C1 segment of cervical spinal cord (tissue), 14 donors: ENCODE data around the gene TTC34.

Source experiments
- DNase-seq, 14 donors: peaks; one replicate each; lab custom pipeline; 2025; lab: John Stamatoyannopoulos, UW

Gene TTC34

DNA sequence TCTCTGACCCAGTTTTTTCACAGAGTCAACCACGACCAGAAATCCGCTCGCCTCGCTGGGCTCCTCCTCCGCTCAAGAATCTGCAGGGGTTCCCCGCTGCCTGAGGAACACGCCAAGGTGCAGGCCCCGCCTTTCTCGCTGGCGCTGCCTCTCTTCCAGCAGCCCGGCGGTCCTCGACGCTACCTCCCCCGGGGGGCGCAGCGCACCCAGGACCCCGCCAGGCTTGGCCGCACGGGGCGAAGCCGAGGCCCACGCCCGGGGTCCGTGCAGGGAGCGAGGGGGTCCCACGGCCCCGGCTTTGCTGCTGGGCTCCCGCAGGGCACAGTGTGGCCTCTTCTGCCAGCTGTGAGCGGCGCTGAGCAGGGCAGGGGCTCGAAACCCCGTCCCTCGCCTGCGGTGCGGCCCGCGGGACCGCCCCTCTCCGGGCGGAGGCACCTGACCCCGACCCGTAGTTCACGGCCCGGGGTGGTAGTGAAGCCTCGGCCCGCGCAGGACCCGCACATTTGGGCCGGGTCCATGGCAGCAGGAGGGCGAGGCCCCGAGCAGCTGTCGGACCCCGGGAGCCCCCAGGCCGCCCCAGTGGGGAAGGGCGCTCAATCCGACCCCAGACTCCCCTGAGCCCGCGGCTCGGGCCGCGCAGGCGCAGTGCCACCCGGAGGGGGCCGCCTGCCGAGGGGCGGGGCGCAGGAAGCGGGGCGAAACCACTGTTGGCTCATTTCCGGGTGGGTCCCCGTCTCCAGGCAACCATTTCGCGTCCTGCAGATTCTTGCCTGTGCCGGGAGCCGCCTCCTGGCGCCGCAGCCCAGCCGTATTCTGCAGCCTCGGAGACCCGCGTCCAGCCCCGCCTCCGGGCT, 158.7 kb downstream of the TTC34 start:
- DNase-seq = peak in 13 of 14 donors; percentile 33 to 90 (median 74)

DNA sequence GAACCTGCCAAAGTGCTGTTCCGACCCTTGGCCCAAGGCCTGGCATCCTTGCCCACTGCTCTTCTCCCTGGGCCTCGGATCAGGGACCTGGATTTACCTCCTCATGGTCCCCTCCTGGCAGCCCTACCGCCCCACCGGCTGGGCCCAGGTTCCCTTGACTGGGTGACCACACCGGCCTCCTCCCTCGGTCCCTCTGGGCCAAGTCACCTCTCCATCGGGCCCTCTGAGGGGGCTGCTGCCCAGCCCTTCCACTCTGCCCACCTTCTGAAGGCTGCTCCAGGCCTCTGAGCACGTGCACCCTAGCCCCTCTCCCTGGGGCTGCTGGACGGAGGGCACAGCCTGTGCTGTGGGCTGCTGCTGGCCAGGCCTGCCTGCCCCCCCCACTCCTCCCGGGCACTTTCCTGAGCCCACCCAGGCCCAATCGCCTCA, 159.3 kb downstream of the TTC34 start:
- no peak for DNase-seq

DNA sequence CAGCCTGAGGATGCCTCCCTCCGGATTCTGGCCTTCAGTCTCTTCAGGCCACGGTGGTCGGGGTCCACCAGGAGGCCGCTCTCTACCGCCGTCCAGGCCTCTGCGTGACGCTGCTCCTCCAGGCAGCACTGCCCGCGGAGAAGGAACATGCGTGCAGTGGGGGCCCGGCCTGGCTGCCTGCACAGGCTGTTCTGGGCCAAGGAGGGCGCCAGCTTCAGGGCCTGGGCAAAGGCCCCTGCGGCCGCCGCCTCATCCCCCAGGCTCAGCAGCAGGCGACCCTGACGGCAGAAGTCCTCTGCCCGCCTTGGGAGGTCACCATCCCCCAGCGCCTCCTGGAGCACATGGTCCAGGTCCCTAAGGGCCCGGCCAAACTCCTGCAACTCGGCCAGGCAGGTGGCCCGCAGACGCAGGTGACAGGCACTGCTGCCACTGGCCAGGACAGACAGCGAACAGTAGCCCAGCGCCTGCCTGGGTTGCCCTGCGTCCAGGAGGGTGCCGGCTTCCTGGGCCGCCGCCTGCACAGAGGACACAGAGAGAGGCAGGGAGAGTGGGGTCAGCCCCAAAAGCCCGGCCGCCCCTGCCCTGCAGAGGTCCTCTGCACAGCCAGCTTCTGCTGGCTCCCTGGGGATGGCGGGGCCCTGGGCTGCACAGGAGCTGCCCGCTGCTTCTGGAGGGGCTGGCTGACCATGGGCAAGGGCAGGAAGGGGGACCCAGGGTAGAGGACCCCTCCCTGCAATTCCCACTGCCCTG, 159.9 kb downstream of the TTC34 start:
- peak in 1 of 14 donors; percentile 29 for DNase-seq

DNA sequence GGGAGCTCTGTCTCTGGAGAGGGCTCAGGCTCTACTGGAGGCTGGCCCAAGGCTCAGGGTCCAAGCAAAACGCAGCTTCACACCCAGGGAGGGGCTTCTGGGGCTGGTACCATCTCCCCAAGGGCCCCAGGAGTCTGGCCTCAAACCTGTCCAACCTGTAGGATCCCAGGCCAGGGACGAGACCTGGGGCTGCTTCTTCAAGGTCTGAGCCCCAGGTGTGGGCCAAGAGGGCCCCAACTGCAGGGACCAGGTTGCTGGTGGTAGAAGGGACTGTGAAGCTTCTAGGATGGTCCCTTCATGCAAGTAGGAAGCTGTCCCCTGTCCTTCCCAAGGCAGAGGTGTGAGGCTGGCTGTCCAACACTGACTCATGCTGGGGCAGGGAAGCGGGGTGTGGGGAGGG, 160.9 kb downstream of the TTC34 start:
- DNase-seq = no peak

DNA sequence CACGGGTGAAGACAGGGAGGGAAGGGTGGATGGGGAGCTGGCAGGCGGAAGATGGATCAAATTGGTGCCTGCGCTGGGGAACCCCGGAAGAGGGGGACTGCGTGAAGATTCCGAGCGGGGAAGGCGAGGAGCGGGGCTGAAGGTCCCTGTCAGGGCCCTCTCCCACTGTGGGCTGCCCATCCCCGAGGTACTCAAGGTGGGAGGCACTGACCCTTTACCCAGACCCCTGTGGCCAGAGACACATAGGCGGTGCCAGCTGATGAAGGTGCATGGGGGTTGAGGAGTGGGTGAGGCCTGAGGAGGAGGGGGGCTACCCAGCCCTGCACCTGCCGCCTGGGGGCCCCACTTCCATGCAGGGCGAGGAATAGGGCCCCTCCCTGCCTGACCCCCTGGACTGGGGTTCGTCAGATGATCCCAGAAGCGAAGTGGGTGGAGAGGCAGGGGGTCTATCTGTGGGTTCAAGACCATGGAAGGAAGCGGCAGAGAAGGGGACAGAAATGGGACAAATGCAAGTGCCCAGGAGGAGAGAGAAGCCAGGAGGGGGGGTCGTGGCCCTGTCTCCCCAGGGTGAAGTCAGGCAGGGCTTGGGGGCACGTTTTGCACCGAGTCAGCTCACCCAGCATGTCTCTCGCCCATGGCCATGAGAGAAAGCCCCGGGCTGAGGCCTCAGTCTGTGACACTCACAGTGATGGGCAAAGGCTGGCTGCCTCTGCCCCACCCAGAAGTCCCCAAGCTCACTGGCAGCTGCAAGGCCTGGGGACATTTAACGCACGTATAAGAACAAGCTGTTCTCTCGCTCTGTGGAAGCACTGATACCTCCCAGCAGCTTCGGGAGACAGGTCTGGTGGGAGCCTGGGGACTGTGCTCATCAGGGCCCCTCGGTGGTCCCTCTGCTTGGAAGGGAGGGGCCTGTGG, 161.6 kb downstream of the TTC34 start:
- DNase-seq = no peak

DNA sequence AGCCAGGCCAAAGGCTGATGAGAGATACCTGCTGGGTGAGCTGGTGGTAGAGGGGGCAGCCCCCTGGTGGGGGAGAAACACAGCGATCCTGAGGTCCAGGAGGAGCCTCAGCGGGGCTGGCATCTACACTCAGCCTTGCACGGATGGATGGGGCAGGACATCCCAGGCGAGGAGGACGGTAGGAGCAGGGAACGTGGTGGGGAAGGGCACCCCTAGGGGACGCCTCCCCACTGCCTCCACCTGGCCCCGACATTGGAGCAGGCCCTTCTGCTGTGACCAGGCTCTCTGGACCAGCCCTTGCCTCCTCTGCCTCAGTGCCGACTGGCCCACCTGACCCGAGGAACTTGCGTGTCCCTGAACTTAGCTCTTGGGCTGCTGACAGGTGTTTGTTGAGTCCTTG, 162.3 kb downstream of the TTC34 start:
- DNase-seq = no peak

DNA sequence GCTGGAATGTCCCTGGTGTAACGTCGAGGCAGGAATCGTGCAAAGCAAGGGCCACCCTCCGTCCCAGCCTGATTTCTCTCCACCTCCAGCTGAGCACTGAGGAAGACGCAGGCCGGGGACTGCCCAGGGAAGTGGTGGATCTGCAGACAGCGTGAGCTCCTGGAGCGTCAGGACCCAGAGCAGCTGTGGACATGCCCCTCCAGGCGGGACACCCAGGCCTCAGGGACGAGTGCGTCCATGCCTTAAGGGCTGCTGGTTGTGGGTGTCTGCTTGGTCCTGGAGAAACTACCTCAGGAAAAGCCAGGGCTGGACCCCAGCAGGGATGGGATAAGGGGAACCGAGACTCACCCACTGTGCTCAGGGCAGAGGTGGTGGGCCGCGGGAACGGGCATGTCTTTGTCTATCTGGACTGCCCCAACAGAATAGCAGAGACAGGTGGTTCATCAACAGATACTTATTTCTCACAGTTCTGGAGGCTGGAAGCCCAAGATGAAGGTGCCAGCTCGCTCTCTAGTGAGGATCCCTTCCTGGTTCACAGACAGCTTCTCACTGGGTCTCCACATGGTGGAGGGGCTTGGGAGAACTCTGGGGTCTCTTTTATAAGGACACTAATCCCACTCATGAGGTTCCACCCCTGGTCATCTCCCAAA, 162.9 kb downstream of the TTC34 start:
- no peak for DNase-seq

DNA sequence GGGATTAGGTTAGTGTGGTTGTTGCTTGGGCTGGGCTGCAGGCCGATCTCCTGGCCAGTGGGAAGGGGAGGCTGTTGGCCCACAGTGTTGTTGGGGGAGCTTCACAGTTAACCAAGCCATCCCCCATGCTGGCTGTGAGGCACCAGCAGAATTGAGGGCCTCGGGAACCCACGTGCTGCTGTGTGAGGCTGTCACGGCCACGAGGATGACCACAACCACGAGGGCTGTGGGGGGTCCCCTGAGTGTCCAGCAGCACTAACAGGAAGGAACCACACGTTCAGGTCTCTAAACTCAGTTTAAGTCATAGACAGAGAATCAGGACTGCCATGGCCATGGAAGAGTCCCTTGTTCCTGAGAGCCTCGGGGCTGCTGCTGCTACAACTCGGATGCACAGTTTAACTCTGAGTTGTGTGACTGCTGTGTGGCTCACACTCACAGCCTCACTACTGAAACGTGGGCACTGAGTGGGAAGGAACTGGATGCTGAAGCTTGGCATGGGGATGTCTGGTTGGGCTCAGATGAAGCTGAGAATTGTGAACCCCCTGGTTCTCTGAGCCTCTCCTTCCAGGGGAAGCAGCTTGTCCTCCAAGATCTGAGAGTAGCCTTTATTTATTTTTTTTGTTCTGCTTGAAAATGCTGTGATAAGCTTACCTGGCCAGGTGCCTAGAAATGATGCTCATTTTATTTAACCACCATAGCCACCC, 163.9 kb downstream of the TTC34 start:
- DNase-seq = no peak

DNA sequence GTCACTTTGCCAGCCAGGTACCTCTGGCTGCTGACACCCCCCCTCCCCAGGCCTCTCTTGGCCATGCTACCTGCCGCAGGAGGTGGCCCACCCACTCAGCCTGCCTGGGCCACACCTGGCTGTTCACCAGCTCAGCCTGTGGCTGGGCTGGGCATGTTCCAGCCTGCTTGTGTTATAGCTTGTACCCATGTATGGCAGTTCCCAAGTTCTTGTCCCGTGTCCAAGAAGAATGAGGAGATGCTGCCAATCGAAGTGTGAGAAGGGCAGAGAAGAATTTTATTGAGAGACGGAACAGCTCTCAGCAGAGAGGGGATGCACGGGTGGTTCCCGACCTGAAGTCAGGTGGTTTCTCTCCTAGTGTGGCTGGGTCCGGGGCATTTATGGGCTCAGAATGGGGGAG, 164.8 kb downstream of the TTC34 start:
- DNase-seq = no peak

DNA sequence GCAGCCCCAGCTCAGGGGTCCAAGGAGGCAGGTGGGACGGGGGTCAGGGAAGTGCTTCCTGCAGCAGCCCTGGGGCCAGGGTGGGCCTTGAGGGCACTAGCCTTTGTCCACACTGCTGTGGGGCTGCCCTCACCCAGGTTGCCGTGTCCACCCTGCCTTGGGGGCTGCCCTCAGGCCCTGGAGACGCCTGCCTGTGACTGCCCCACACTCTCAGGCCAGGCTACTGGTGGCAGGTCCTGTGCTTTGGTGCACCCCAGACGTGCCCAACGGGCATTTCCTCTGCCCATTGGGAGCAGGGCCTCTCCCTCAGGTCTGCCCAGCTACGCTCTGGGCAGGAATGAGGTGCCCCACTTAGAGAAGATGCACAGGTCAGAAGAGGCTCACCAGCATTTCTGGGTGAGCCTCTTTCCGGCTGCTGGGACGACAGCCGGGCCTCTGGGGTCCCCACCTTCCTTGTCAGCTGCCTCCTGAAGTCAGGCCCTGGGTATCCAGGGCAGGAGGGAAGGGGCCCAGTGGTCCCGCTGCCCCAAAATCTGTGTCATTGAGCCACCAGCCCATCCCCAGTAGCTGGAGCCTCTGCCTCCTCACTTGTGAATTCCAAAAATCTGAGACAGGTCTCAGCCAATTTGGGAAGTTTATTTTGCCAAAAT, 166.0 kb downstream of the TTC34 start:
- DNase-seq = no peak

DNA sequence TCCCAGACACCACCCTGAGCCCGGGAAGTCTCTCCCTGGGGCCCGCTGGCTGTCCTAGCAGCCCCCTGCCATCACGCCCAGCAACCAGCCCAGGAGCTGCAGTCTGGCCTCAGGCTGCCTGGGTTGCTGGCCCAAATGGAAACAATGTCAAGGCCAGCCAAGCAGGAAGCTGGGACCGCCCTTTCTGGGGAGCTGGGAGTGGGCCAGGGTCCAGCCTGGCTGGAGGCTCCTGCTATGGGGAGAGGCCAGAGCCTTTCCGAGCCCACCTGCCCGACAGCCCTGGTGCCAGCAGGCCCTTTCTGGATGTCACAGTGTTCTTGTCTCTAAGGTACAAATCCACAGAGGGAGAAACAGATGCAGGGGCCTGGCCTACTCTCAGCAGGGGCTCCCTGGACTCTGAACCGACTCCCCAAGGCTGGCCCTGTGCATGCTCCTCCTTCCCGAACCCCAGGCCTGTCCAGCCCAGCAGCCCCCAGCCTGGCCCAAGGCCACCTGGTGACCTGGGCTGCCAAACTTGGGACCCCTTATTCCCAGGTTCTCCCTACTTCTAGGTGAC, 167.5 kb downstream of the TTC34 start:
- peak in 2 of 14 donors; percentile 18 to 29 for DNase-seq

DNA sequence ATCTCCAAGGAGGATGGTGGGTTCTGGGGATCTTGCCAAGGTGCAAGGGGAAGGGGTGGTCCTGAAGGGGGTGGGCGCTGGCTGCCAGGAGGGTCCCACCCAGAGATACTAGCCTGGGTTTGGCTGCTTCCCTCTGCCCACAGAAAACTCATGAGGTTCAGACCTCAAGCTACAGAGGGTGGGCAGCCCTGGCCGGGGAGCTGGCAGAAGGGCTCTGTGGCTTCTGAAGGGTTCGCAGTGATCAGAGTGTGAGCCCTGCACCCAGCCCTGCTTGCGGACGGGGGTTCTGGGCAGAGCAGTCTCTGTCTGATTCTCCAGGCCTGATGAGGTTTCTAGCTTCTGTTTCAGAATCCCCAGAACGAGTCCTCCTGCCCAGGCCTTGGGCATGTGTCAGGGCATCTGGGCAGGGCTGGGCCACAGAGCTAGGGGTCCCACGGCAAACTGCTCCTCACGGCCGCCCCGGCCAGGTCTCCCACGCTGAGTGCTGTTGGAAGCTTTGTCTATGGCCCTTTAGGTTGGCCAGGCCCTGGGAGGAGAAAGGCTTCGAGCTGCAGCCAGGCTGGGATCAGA, 168.0 kb downstream of the TTC34 start:
- DNase-seq = no peak

DNA sequence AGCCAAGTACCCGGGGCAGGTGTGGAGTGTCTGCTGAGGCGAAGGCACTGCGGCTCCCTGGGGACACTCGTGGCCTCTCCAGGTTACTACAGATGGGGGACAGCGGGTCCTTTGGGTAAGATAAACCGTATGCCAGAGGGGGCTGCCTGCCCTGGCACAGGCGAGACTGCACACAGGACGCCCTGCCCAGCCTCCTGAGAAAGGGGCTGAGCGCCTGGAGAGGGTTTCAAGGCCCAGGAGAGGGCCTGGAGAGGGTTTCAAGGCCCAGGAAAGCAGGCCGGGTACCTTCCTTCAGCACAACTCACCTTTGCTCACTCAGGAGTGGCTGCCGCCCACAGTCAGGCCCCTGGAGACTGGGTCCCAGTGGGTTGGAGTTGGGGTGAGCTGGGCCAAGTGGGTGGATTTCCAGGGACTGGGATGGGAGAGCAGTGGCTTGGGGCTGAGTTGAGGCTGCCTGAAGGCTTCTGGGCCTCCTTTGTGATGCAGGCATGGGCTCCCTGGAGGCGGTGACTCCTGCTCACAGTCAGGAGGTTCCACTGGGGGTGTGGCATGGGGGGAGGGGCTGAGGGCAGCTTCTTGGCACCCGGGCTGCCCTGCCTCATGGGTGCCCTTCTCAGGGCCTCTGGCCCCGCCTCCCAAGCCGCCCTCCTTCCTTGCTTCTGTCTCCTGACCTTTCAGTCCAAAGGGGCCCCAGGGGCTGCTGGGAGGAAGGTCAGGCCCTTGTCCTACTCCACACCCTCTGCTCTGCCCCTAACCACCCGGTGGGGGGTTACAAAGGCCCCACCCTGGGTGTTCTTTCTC, 168.7 kb downstream of the TTC34 start, which contains the start of gene MMEL1:
MMEL1 (minus strand) TSS at position 456 of the 801 bp plus-strand sequence. CDS start 3,532 bp downstream, outside the sequence.
- no peak for DNase-seq

DNA sequence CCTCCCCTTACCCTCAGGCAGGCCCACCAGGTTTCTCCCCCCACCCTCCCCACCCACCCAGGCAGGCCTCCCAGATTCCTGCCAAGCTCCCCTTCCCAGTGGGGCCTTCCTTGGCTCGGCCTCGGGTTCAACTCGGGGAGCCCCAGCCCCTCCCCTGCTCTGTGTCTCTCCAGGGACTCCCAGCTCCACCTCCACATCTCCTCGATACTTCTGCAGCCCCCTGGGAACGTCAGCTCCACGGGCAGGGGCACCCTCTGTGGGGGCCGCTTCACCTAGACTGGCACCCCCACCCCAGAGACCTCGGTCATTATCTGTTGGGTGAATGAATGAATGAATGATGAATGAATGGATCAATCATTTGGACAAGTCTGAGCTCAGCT, 169.5 kb downstream of the TTC34 start:
- no peak for DNase-seq

DNA sequence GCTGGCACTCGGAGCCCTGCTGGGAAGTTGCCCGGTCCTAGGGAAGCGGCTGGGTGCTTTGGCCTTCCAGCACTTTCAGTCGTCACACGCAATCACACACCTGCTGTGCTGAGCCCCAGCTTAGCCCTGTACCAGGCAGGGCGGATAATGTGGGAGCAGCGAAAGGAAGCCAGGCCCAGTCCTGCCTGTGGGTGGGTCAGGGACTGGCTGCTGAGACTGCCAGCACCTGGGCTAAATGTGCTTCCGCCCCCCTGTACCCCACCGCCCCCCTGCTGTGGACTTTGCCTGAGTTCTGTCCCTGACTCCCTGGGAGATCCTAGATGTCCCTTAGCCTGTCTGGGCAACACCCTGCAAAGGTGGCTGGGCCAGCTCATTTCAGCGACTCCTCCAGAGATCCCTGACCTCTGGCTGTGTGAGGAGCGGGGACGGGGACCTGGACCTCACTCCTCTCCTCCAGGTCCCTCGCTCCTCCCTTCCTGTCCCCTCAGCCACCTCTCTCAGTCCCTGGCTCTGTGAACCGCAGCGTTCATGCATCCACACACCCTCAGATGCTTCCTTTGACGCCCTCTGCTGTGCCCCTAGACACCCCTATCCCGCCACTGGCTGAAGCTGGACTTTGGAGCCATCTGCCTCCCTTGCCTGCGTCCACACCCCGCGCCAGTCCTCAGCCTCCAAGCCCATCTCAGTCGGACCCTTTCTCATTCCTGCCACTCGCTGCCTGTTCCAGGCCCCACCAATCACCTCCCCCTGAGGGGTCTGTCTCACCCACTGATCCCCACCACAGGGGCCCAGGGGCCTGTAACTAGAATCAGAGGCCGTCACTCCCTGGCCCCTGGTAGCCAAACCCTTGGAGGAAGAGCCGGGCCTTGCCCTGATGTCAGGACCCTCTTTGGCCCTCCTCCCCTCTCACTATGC, 170.1 kb downstream of the TTC34 start:
- no peak for DNase-seq

DNA sequence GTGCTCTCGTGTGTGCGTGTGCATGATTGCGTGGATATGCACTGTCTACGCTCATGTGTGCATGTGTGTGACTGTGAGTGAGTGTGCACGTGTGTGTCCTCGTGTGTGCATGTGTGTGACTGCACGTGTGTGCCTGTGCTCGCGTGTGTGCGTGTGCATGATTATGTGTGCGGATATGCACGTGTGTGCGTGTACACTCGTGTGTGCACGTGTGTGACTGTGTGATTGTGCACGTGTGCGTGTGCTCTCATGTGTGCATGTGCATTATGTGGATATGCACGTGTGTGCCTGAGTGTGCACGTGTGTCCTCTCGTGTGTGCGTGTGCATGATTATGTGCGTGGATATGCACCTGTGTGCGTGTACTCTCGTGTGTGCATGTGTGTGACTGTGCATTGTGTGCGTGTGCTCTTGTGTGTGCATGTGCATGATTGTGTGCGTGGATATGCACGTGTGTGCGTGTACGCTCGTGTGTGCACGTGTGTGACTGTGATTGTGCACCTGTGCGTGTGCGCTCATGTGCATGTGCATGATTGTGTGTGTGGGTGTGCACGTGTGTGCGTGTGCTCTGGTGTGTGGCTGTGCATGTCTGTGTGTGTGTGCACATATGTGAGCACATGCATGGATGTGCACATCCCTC, 170.9 kb downstream of the TTC34 start:
- DNase-seq = no peak
